ENCODE measurements around the gene RPL32. TPM values are rescaled to one million over a fixed set of nuclear protein-coding genes. Genes with fewer than 3 reads are reported as not detected.
A peak's percentile ranks its signal among the peaks of the same experiment; 100 is the strongest.

The RPL32 gene
- total and polyA plus RNA-seq, 9 of the 15 experiments (the other 6 are each of a cell fraction or from before 2014, with no cell fraction given), result 2,738 to 6,200 (median 4,286) TPM

DNA sequence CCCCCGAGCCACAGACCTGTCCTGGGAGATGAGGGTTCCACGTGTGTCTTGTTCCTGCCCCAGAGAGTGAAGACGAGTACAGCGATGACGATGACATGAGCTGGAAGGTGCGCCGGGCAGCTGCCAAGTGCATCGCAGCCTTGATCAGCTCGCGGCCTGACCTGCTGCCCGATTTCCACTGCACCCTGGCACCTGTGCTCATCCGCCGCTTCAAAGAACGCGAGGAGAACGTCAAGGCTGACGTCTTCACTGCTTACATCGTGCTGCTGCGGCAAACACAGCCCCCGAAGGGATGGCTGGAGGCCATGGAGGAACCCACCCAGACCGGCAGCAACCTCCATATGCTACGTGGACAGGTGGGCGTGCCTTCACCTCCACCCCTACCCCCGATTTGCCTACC, 26.3 kb downstream of the RPL32 start:
- CTCF ChIA-PET (ENCODE audit: low intra/inter-chr PET ratio), result no interaction called here

DNA sequence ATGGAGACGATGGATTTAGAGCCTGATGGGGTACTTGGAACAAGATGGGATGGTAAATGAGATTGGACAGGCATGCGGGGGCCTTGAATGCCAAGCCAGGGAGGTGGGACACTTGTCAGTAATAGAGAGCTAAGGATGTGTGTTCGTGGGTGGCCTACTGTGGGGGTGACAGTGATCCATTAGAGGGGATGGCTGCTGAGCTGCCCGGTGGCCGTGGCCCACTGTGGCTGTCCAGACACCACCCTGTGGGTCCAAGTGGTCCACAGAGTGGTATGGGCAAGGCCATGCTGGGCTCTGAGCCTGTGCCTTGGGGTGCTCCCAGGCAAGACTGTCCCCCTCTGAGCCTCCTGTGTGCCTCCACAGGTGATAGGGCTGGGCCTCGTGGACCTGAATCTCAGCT, 27.4 kb downstream of the RPL32 start:
- H4K20me1 ChIP-seq (replicated peaks; ENCODE audit: control insufficient read depth, insufficient read depth, low read length), result no peaks in the 10 kb centered on the region; the same call in 1 of the 2 replicates
- no peak for FAIRE-seq
- no peak for ATAC-seq
- H3K9me3 ChIP-seq (replicated peaks; ENCODE audit: control insufficient read depth, insufficient read depth, low read depth, low read length), result no peaks in the 10 kb centered on the region
- H2AFZ ChIP-seq (ENCODE audit: low read depth, low read length), result no peak overlapping the region
- in situ Hi-C loops (cut with MboI) (no loop called here), intact Hi-C loops (cut with micrococcal nuclease) (no loop called here)
- POLR2A ChIA-PET, result interaction anchor here (0.7 to 7.5 kb wide), 5 partner anchors 10 to 319 kb away, joined by 3 to 108 read pairs (median 4); no protein-coding TSS in a partner anchor
- H3K9ac ChIP-seq (ENCODE audit: insufficient read depth in 1 of 2, low read depth in 2 of 2, low read length in 2 of 2), result no peak overlapping the region
- no peaks in the 10 kb centered on the region for H3K9me1 ChIP-seq (ENCODE audit: control insufficient read depth, insufficient read depth, low read length)
- peaks cover 59% of the 10 kb centered on the region; the same call in 2 of the 3 replicates for H3K36me3 ChIP-seq (ENCODE audit: control insufficient read depth, insufficient read depth, low read length)
- DNase-seq (ENCODE audit: extremely low read depth in 1 of 4, low spot score in 3 of 4), result no peak
- no peaks in the 10 kb centered on the region for H3K79me2 ChIP-seq (ENCODE audit: control insufficient read depth, insufficient read depth, low read length)
- peaks cover 9 to 34% of the 10 kb centered on the region in 2 experiments; a peak in 4 of 5 replicates for H3K4me1 ChIP-seq (replicated peaks in 1 of 2; ENCODE audit: control insufficient read depth in 2 of 2, insufficient read depth in 2 of 2, low read length in 2 of 2)
- H3K27ac ChIP-seq (ENCODE audit: extremely low read depth, low read depth, low read length), result no peak overlapping the region
- no TSS peak for BruUV-seq (replicated peaks)
- H3K4me3 ChIP-seq, result no peak overlapping the region
- no peak overlapping the region for H3K4me2 ChIP-seq (ENCODE audit: insufficient read depth, low read length)
- CTCF ChIA-PET (ENCODE audit: low intra/inter-chr PET ratio), result no interaction called here
- no peaks in the 10 kb centered on the region for H3K27me3 ChIP-seq (ENCODE audit: control insufficient read depth in 2 of 2, insufficient read depth in 2 of 2, low read length in 2 of 2)
- 46% methylated on average over 6 of the region's 6 CpGs for WGBS (ENCODE audit: insufficient coverage, low coverage, missing lambda C conversion rate)
- TF ChIP-seq, protein P1, sequence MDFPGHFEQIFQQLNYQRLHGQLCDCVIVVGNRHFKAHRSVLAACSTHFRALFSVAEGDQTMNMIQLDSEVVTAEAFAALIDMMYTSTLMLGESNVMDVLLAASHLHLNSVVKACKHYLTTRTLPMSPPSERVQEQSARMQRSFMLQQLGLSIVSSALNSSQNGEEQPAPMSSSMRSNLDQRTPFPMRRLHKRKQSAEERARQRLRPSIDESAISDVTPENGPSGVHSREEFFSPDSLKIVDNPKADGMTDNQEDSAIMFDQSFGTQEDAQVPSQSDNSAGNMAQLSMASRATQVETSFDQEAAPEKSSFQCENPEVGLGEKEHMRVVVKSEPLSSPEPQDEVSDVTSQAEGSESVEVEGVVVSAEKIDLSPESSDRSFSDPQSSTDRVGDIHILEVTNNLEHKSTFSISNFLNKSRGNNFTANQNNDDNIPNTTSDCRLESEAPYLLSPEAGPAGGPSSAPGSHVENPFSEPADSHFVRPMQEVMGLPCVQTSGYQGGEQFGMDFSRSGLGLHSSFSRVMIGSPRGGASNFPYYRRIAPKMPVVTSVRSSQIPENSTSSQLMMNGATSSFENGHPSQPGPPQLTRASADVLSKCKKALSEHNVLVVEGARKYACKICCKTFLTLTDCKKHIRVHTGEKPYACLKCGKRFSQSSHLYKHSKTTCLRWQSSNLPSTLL (IDR thresholded peaks at IDR 0.05), result no peak
- no peak for TF ChIP-seq MEF2D (tag; conservative IDR thresholded peaks at IDR 0.05; ENCODE audit: low read depth)
- TF ChIP-seq, protein P2, sequence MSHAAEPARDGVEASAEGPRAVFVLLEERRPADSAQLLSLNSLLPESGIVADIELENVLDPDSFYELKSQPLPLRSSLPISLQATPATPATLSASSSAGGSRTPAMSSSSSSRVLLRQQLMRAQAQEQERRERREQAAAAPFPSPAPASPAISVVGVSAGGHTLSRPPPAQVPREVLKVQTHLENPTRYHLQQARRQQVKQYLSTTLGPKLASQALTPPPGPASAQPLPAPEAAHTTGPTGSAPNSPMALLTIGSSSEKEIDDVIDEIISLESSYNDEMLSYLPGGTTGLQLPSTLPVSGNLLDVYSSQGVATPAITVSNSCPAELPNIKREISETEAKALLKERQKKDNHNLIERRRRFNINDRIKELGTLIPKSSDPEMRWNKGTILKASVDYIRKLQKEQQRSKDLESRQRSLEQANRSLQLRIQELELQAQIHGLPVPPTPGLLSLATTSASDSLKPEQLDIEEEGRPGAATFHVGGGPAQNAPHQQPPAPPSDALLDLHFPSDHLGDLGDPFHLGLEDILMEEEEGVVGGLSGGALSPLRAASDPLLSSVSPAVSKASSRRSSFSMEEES (CRISPR knock-in tag; IDR thresholded peaks at IDR 0.05), result no peak
- no peak for TF ChIP-seq MED1 (CRISPR knock-in tag; IDR thresholded peaks at IDR 0.05; ENCODE audit: borderline replicate concordance)
- TF ChIP-seq TEAD2 (tag; IDR thresholded peaks at IDR 0.05), result no peak
- TF ChIP-seq THRAP3 (IDR thresholded peaks at IDR 0.05; ENCODE audit: borderline replicate concordance), result no peak
- TF ChIP-seq NCOA2 (IDR thresholded peaks at IDR 0.05; ENCODE audit: partially characterized antibody in 2 of 2), result no peak
- no peak for TF ChIP-seq NCOA4 (IDR thresholded peaks at IDR 0.05; ENCODE audit: partially characterized antibody)
- no peak for TF ChIP-seq LARP7 (IDR thresholded peaks at IDR 0.05)
- TF ChIP-seq ILK (tag; IDR thresholded peaks at IDR 0.05; ENCODE audit: borderline replicate concordance, low read depth), result no peak

More for the DNA sequence above, 26.3 kb downstream of the RPL32 start:
- intact Hi-C loops (cut with micrococcal nuclease), result no loop called here
- peaks cover 9 to 29% of the 10 kb centered on the region in 2 experiments; a peak in 4 of 5 replicates for H3K4me1 ChIP-seq (replicated peaks in 1 of 2; ENCODE audit: control insufficient read depth in 2 of 2, insufficient read depth in 2 of 2, low read length in 2 of 2)
- no peak overlapping the region for H3K9ac ChIP-seq (ENCODE audit: insufficient read depth in 1 of 2, low read depth in 2 of 2, low read length in 2 of 2)
- POLR2A ChIA-PET, result interaction anchor here (0.6 to 6.0 kb wide), 4 partner anchors 11 to 73 kb away, joined by 3 to 61 read pairs (median 3); partner anchors contain the start of gene CAND2
- no peaks in the 10 kb centered on the region for H3K79me2 ChIP-seq (ENCODE audit: control insufficient read depth, insufficient read depth, low read length)
- 73% methylated on average over 24 of the region's 24 CpGs for WGBS (ENCODE audit: insufficient coverage, low coverage, missing lambda C conversion rate)
- in situ Hi-C loops (cut with MboI), result no loop called here
- no peak overlapping the region for H3K27ac ChIP-seq (ENCODE audit: extremely low read depth, low read depth, low read length)
- no peak for ATAC-seq
- H3K4me3 ChIP-seq, result no peak overlapping the region
- TF ChIP-seq BACH1 (tag; IDR thresholded peaks at IDR 0.05), result no peak
- TF ChIP-seq IRF2 (CRISPR knock-in tag; IDR thresholded peaks at IDR 0.05), result 0 out of 2 replicates have a peak, but pooled peaks have one; percentile 56
- DNase-seq (ENCODE audit: extremely low read depth in 1 of 4, low spot score in 3 of 4), result no peak
- peaks cover 62% of the 10 kb centered on the region; the same call in 1 of the 3 replicates for H3K36me3 ChIP-seq (ENCODE audit: control insufficient read depth, insufficient read depth, low read length)
- no peaks in the 10 kb centered on the region; the same call in 1 of the 2 replicates for H4K20me1 ChIP-seq (replicated peaks; ENCODE audit: control insufficient read depth, insufficient read depth, low read length)
- no peak for FAIRE-seq
- H3K9me3 ChIP-seq (replicated peaks; ENCODE audit: control insufficient read depth, insufficient read depth, low read depth, low read length), result no peaks in the 10 kb centered on the region
- no peaks in the 10 kb centered on the region for H3K27me3 ChIP-seq (ENCODE audit: control insufficient read depth in 2 of 2, insufficient read depth in 2 of 2, low read length in 2 of 2)
- H3K9me1 ChIP-seq (ENCODE audit: control insufficient read depth, insufficient read depth, low read length), result no peaks in the 10 kb centered on the region
- no peak overlapping the region for H3K4me2 ChIP-seq (ENCODE audit: insufficient read depth, low read length)
- no TSS peak for BruUV-seq (replicated peaks)
- no peak overlapping the region for H2AFZ ChIP-seq (ENCODE audit: low read depth, low read length)
